Neural cell (in vitro differentiated cells): Measurements from ENCODE around the gene MAPK8.

Experiments
- CTCF ChIP-seq: fragments of 450-650 bp; IDR thresholded peaks from 2 replicates; pipeline ENCODE4 v1.5.1; 2014; ENCODE audit warnings: antibody characterized with exemption, mild to moderate bottlenecking, moderate library complexity; ENCODE audit not compliant: poor library complexity, severe bottlenecking
- EP300 ChIP-seq: fragments of 450-650 bp; conservative IDR thresholded peaks from 2 replicates; pipeline ENCODE4 v1.6.1; 2014; ENCODE audit warnings: antibody characterized with exemption, mild to moderate bottlenecking, moderate library complexity; ENCODE audit not compliant: poor library complexity, severe bottlenecking
- POLR2AphosphoS5 ChIP-seq: IDR thresholded peaks from 2 replicates; pipeline ENCODE4 v1.6.1; 2012
- SMC3 ChIP-seq: fragments of 450-650 bp; conservative IDR thresholded peaks from 2 replicates; pipeline ENCODE4 v1.6.1; 2014; ENCODE audit warnings: antibody characterized with exemption, mild to moderate bottlenecking, moderate library complexity; ENCODE audit not compliant: poor library complexity
- TAF1 ChIP-seq: IDR thresholded peaks from 2 replicates; pipeline ENCODE4 v1.6.1; 2012; ENCODE audit warnings: low read depth

- TF ChIP-seq CTCF, result no peak
- no peak for TF ChIP-seq SMC3
- no peak for TF ChIP-seq EP300
- no peak for TF ChIP-seq POLR2AphosphoS5
- no peak for TF ChIP-seq TAF1
These were observed 34.3 kb downstream of the MAPK8 start for GRCh38 chr10:48340734-48341133.
